SKM-1 treated with dmso at 0.1 percent for 144 hours (cell line): ENCODE measurements around the gene GBE1.
A peak's percentile ranks its signal among the peaks of the same experiment; 100 is the strongest.

Source experiments
- DNase-seq: peaks from one replicate; lab custom pipeline; 2025; ENCODE audit not compliant: unreplicated experiment; lab: John Stamatoyannopoulos, UW

Gene GBE1

GRCh38 chr3:81624756-81625155, 136.7 kb downstream of the GBE1 start:
- no peak for DNase-seq

- no peak for DNase-seq
Measured at GRCh38 chr3:81622395-81622794, 139.1 kb downstream of the GBE1 start.

DNA sequence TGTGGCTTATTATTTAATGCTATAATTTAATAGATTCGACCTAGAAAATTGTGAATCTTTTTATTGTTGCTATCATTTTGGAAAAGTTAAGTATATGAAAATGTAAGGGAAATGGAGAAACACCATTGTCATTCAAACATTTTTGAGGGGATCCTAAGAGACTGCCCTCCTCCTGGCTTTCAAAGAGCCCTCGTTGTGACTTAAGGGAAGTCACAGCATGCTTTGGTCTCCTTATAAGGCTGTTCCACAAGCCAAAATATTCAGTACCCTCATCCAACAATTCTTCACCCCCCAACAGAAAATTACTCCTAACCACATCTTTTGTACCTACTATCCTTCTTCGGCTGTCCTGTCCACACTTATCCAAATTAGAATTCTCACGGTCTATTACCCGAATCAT, 140.2 kb downstream of the GBE1 start:
- no peak for DNase-seq

GRCh38 chr3:81620849-81621248, 140.6 kb downstream of the GBE1 start:
- no peak for DNase-seq

DNA sequence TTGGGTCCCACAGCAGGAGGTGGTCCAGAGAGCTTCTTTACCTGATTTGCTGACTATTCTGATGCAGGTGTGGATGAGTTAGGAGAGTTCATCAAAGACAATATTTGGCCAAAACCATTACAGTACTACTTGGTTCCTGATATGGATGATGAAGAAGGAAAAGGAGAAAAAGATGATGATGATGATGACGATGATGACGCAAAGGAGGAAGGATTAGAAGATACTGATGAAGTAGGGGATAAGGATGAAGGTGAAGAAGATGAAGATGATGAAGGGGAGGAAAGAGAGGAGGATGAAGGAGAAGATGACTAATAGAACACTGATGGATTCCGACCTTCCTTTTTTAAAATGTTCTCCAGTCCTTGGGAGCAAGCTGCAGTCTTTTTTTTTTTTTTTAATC, 148.7 kb downstream of the GBE1 start:
- DNase-seq, result no peak

DNA sequence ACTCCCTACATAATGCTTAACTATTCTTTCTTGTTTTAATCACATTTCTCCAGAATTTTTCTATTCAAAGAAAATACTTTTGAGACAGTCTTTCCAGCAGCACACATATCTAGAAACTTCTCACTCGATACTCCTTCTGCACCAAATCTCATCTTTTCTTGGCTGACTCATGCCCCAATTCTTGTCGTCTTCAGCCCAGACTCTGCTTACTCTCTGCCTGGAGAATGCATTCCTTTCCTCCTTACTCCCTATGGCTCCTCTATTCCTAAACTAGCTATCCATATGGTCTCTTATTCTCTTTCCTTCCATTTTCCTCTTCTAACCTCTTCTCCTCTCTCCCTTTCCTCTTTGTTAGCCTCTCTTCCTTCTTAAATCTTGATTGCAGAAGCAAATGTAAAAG, 158.7 kb downstream of the GBE1 start:
- DNase-seq, result no peak

DNA sequence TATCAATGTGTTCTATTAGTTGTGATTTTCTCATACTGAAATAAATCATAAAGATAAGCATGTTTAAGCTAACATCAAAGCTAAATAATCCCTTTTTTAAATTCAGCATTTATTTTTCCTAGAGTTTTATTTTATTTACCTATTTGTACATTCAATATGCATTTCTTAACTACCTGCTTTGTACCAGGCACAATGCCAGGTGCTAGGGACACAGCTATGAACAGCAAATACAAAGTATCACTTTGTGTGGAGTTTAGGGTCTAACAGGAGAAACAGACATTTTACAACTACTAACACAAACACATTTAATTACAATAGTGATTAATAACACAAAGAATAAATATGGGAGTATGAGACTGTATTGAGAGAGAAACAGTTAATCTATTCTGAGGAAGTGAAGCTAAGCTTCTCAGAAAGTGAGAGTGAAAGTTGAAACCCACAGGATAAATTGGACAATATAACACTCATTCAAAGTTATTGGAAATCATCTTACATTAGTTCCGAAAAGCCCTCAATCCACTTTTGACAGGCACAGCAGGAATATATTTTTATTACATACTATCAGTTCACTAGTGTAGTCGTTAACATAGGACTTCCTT, 159.6 kb downstream of the GBE1 start:
- DNase-seq, result no peak

GRCh38 chr3:81592101-81592500, 169.3 kb downstream of the GBE1 start:
- DNase-seq, result no peak

DNA sequence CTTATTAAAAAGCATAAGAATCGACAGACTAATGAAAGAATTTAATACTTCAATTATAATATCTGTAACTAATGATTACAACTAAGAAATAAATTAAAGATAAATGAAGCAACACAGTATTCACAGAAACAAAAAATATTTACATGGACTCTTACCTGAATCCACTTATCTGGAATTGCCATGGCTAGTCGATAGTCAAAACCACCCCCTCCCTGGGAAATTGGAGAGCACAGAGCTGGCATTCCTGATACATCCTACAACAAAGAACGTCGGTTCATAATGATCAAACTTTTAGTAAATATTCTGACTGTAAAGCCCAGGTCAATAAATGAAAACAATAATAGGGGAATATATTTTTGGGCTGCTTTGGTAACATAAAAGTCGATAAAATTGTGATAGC, 175.5 kb downstream of the GBE1 start:
- no peak for DNase-seq

- peak; percentile 35 for DNase-seq
Measured at GRCh38 chr3:81585056-81585455, 176.4 kb downstream of the GBE1 start.

- no peak for DNase-seq
Measured at GRCh38 chr3:81581966-81582599, 179.4 kb downstream of the GBE1 start.

DNA sequence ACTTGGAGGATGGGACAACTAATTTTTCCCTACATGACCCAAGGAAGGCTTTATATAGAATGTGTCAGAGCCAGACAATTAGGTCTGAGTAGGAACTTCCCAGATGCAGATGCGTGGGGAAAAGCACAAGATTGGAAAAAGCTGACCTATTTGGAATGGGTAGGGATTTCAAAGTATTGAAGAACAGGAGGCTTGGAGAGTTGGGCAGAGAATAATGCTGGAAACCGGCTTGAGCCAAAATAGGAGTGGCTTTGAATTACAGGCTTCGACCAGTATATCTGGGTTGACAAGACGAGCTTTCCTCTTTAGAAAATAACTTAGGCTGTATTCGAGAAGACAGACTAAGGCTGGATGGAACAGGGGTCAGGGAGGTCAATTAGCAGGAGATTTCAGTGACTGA, 181.1 kb downstream of the GBE1 start:
- DNase-seq, result no peak

DNA sequence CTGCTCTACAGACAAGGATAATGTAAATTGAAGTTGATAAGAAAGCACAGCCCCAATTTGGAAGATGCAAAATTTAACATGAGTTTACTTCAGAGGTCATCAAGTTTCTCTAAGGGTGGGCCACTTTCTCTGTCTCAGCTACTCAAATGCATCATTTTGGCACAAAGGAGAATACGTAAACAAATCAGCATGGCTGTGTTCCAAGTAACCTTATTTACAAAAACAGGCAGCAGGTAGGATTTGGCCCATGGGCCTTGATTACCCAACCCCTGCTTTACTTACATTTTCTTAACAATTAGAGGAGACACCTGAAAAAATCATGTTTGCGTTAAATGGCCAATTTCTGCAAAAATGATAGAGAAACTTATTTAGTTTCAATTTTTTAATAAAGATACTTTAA, 181.7 kb downstream of the GBE1 start:
- no peak for DNase-seq

GRCh38 chr3:81572201-81572756, 189.2 kb downstream of the GBE1 start:
- DNase-seq, result no peak

DNA sequence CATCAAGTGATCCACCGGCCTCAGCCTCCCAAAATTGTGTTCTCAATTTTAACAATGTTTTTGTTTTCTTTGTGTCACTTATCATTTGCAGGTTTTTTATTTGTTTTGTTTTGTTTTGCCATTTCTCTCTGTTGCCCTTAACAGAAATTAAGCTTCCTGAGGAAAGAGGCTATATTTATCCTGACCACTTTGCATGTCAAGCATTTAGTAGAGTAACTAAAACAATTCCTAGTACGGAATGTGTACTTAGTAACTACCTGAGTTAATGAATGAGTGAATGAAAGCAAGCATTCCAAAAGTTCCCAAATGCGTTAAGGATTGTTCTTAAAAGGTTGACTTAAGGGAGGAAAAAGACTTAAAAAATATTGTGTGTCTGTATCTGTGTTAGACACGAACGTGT, 193.1 kb downstream of the GBE1 start:
- DNase-seq, result no peak

GRCh38 chr3:81565041-81565440, 196.4 kb downstream of the GBE1 start:
- DNase-seq, result no peak

- DNase-seq, result no peak
Measured at GRCh38 chr3:81558106-81558505, 203.3 kb downstream of the GBE1 start.

DNA sequence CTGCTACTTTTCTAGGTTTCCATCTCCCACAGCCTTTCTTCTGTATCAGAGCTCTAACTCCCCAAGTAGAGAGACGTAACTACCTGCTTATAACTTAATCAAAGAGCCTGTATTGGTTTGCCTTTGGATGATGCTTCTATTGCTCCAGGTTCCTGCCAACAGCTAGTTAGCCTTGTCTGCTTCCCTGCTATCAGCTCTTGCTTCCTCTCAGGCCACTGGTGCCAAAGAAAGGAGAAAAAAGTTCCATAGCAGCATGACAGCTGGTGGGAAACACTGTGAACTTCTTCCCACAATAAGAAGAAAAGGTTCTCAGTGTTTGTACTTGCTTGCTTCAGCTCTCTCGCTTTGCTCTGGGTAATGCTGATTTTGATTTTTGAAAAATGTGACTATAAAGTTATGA, 206.6 kb downstream of the GBE1 start:
- DNase-seq, result no peak

DNA sequence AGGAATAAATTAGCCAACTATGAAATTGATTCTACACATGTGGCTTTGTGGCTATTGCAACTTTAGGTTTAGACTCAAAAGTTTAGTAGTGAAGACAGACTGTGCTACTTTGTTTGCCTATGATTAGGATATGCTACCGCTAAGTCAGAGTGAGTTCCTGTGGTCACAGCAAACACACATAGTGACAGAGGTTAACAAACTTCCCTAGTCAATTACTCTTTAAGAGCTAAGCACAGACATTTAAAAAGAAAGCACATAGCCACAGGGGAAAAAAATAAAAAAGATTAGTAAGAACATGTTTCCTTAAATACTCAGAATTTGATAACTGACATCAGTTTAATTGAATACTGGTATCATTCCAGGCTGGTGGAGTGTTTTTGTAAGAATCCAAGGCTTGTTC, 207.1 kb downstream of the GBE1 start:
- DNase-seq, result no peak

DNA sequence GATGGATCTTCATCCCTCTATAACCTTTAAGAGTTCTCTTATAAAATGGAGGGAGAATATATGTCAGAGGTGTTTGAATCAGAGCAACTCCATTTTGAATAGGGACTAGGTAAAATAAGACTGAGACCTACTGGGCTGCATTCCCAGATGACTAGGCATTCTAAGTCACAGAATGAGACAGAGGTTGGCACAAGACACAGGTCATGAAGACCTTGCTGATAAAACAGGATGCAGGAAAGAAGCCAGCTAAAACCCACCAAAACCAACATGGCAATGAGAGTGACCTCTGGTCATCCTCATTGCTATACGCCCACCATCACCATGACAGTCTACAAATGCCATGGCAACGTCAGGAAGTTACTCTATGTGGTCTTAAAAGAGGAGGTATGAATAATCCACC, 211.0 kb downstream of the GBE1 start:
- no peak for DNase-seq

GRCh38 chr3:81549831-81550230, 211.6 kb downstream of the GBE1 start:
- no peak for DNase-seq

DNA sequence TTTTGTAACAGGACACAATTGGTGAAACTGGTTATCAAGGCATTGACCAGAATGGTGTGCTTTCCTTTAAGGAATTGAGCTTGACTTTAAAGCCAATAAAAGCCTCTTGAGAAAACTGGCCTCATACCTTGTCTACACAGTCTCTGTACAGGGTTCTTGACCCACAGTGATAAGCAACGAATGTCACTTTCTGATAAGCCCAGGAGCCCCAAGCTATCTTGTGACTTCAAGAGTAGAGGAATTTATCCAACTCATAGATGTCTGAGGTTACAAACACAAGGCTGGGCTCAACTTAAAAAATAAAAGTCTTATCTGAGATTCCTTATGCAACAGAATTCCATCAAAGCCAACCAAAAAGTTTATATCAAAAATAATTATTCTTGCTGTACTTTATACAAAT, 212.1 kb downstream of the GBE1 start:
- no peak for DNase-seq

DNA sequence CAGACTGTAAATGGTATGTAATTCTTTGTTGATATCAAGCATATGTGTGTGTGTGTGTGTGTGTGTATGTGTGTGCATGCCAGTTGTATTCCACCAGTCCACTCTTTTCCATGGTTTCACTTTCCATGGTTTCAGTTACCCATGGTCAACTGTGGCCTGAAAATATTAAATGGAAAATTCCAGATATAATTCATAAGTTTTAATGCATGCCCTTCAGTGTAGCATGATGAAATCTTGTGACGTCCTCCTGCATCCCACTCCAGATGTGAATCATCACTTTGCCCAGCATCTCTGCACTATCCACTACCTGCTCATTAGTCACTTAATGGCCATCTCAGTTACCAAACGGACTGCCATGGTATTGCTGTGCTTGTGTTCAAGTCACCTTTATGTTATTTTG, 215.9 kb downstream of the GBE1 start:
- DNase-seq, result no peak
